ENCODE results near the gene PRDM16.
"Not testable (repeated sequence)": the region's sequence is repeated elsewhere in the genome, so short reads cannot be mapped to it uniquely, and the experiment has no call there.

Gene PRDM16

GRCh38 chr1:3270403-3271245, 201.6 kb downstream of the PRDM16 start:
- DNase-seq, result no peak

- DNase-seq, result no peak
These were observed 202.9 kb downstream of the PRDM16 start for GRCh38 chr1:3271866-3272265.

- DNase-seq, result no peak
These were observed 203.5 kb downstream of the PRDM16 start for GRCh38 chr1:3272321-3273045.

GRCh38 chr1:3273447-3273846, 204.4 kb downstream of the PRDM16 start:
- DNase-seq, result no peak

GRCh38 chr1:3274972-3275371, 206.0 kb downstream of the PRDM16 start:
- no peak for DNase-seq

GRCh38 chr1:3275471-3276340, 206.7 kb downstream of the PRDM16 start:
- no peak for DNase-seq

GRCh38 chr1:3276341-3276800, 207.4 kb downstream of the PRDM16 start:
- no peak for DNase-seq

- DNase-seq, result no peak
These were observed 208.0 kb downstream of the PRDM16 start for GRCh38 chr1:3277011-3277471.

- no peak for DNase-seq
These were observed 208.6 kb downstream of the PRDM16 start for GRCh38 chr1:3277623-3278022.

- no peak for DNase-seq
These were observed 209.6 kb downstream of the PRDM16 start for GRCh38 chr1:3278416-3279181.

GRCh38 chr1:3279182-3279470, 210.1 kb downstream of the PRDM16 start:
- DNase-seq, result no peak

GRCh38 chr1:3281735-3282134, 212.7 kb downstream of the PRDM16 start:
- no peak for DNase-seq

- no peak for DNase-seq
These were observed 213.2 kb downstream of the PRDM16 start for GRCh38 chr1:3282186-3282585.

- DNase-seq, result no peak
These were observed 213.8 kb downstream of the PRDM16 start for GRCh38 chr1:3282656-3283430.

GRCh38 chr1:3283849-3284248, 214.8 kb downstream of the PRDM16 start:
- DNase-seq, result peak; percentile 16

GRCh38 chr1:3284691-3285090, 215.7 kb downstream of the PRDM16 start:
- DNase-seq, result no peak

GRCh38 chr1:3285106-3285740, 216.2 kb downstream of the PRDM16 start:
- no peak for DNase-seq

GRCh38 chr1:3287095-3287494, 218.1 kb downstream of the PRDM16 start:
- DNase-seq, result not testable (repeated sequence)

GRCh38 chr1:3287656-3288160, 218.7 kb downstream of the PRDM16 start:
- no peak for DNase-seq

GRCh38 chr1:3289502-3289901, 220.5 kb downstream of the PRDM16 start:
- DNase-seq, result no peak

- DNase-seq, result no peak
These were observed 221.4 kb downstream of the PRDM16 start for GRCh38 chr1:3290438-3290837.

All from suppressor macrophage treated with lipopolysaccharide for 4 hours (primary cell).